HG02759 (cell line): ENCODE data around the gene APEX1.
"Not testable (repeated sequence)": the region's sequence is repeated elsewhere in the genome, so short reads cannot be mapped to it uniquely, and the experiment has no call there.

Experiments
- ATAC-seq: cut with Tn5 transposase; IDR thresholded peaks from one replicate; pipeline ENCODE4 v1.9.1; 2021; ENCODE audit warnings: mild to moderate bottlenecking, moderate library complexity; ENCODE audit not compliant: unreplicated experiment

The APEX1 gene

GRCh38 chr14:20472536-20473169 is 17.6 kb downstream of the APEX1 start:
- no peak for ATAC-seq

- ATAC-seq = no peak
Measured at GRCh38 chr14:20476776-20477175, 21.8 kb downstream of the APEX1 start.

- ATAC-seq = no peak
Measured at GRCh38 chr14:20477211-20477876, 22.3 kb downstream of the APEX1 start.

DNA sequence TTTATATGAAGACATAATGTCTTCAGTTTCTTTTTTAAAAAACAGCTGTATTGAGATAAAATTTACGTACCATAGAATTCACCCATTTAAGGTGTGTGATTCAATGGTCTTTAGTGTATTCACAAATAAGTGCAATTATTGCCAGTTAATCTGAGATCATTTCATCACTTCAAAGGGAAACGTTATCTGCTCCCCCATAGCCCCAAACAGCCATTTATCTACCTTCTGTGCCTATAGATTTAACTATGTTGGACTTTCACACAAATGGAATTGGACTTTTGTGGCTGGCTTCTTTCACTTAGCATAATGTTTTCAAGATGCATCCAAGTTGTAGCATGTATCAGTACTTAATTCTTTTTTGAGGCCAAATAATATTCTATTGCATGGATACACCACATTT is 23.9 kb downstream of the APEX1 start:
- ATAC-seq = no peak

GRCh38 chr14:20482382-20482781 is 27.4 kb downstream of the APEX1 start:
- ATAC-seq = no peak

GRCh38 chr14:20485900-20486299 is 30.9 kb downstream of the APEX1 start:
- no peak for ATAC-seq

DNA sequence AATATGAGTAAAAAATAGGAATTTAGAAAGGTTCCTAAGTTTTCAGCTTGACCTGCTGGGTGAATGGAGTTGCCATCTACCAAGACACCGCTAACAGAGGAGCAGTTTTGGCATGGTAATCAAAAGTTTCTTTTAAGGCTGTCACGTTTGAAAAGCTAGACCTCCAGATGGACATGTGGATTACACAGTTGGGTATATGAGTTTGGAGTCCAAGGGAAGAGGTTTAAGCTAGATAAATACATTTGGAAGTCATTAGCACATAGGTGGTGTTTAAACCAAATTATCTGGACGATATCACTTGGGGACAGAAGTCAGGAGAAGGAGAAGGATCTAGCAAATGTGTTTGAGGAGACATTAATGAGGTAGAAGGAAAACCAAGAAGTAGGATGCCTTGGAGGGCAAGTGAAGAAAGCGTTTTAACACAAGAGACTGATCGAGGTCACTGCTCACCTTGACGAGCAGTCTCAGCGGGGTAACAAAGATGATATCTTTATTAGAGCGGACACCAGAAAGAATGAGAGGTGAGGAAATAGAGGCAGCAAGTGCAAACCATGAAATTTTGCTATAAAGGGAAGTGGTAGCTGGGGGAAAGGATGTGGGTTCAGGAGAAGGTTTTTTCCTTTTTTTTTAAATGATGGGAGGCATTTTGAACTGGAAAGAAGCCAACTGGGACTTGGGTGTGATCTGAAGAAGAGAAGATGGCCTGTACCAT is 31.8 kb downstream of the APEX1 start:
- no peak for ATAC-seq

DNA sequence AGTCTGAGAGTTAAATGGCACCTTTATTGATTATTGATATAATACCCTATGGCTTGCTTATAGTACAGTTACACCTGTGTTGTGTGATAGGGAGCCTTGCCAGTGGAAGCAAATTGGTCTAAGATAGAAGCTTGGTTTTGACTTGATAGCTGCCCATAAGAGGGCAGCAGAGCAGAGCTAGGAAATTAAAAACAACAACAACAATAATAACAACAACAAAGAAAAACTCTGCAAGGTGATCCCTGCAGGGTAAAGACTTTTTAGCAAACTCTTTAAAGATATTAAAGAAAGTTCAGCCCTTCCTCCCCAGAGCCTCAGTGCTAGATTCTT is 32.3 kb downstream of the APEX1 start:
- ATAC-seq = no peak

DNA sequence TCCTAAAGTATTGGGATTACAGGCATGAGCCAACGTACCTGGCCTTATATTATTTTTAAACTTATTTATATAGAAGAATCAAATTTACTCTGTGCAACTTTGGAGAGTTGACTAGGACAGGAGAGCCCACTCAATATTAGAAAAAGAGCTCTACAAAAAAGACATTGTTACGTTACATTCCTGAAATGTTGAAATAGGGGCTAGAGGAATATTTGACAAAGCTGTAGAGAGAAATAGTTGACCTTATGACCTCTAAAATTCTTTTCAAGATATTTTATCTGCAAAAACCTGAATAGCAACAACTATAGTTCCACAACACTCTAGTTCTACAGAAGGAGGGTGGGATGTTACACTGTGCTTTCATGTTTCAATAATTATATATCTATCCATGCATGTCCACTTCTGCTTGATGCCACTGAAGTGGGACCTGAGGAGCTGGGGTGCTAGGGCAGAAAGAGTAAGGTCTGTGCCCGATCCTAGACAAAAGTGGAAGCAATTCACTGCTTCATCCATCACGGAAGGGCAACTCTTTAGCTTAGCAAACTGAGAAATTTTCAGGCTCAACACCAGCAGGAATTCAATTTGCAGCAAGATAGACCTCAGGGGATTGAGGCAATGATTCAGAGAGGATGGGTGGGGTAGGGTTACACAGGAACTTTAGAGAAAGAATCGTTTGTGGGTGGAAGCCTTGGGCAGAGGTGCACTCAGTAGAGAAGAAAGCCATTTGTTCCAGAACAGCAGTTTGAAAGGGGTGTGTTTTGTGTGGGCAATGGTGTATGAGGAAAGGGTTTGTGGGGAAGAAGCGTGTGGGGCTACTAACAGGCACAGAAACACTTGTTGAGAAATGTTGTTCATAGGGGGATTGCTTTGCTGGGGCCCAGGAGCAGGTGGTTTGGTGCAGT is 34.3 kb downstream of the APEX1 start:
- peak; percentile 69 for ATAC-seq

- no peak for ATAC-seq
Measured at GRCh38 chr14:20490563-20490962, 35.5 kb downstream of the APEX1 start.

GRCh38 chr14:20492486-20492885 is 37.5 kb downstream of the APEX1 start:
- ATAC-seq = no peak

- ATAC-seq = no peak
Measured at GRCh38 chr14:20493634-20494033, 38.6 kb downstream of the APEX1 start.

GRCh38 chr14:20494935-20495766 is 40.1 kb downstream of the APEX1 start:
- ATAC-seq = no peak

- no peak for ATAC-seq
Measured at GRCh38 chr14:20498622-20499021, 43.6 kb downstream of the APEX1 start.

DNA sequence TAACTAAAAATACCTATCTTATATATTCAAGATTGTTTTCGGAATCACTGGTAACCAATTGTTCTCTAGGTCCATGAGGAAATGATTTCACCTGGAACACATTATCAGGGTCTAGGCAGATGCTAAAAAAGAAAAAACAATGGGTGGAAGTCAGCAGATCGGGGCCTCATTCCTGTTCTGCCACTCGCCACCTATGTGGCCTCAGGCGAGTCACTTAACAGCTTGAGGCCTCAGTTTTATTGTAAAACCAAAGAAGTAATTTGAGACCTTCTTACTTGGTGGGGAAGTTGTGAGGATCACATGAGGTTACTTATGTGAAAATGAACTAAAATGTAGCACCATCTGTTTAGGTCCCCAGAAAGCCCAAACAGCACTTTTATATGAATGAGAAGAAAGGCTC is 44.1 kb downstream of the APEX1 start:
- no peak for ATAC-seq

GRCh38 chr14:20499881-20500280 is 44.9 kb downstream of the APEX1 start:
- no peak for ATAC-seq

GRCh38 chr14:20501346-20501745 is 46.3 kb downstream of the APEX1 start:
- ATAC-seq = no peak

DNA sequence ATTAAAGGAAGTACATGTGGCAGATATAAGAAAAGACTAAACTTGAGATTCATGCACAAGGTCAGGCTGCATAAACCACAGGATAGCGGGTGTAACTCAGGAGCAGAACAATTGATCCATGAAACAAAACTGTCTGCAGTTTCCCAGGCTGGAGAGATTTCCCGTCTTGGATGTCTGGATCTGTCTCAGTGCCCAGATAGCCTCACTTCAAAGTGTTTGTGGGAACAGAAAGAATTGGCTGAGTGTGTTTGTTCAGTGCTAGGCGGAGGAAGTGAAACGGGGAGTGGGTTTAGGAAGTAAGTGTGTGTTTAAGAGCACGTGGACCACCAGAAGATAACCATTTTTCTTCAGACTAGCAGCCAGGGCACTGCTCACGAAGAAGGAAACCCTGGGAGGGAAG is 48.9 kb downstream of the APEX1 start:
- no peak for ATAC-seq

DNA sequence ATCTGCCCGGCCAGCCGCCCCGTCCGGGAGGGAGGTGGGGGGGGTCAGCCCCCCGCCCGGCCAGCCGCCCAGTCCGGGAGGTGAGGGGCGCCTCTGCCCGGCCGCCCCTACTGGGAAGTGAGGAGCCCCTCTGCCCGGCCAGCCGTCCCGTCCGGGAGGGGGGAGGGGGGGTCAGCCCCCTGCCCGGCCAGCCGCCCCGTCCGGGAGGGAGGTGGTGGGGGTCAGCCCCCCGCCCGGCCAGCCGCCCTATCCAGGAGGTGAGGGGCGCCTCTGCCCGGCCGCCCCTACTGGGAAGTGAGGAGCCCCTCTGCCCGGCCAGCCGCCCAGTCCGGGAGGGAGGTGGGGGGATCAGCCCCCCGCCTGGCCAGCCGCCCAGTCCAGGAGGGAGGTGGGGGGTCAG is 51.2 kb downstream of the APEX1 start:
- not testable (repeated sequence) for ATAC-seq

DNA sequence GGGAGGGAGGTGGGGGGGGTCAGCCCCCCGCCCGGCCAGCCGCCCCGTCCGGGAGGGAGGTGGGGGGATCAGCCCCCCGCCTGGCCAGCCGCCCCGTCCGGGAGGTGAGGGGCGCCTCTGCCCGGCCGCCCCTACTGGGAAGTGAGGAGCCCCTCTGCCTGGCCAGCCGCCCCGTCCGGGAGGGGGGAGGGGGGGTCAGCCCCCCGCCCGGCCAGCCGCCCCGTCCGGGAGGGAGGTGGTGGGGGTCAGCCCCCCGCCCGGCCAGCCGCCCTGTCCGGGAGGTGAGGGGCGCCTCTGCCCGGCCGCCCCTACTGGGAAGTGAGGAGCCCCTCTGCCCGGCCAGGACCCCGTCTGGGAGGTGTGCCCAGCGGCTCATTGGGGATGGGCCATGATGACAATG is 51.7 kb downstream of the APEX1 start:
- ATAC-seq = not testable (repeated sequence)
